ENCODE data around the gene B4GALNT1.
A peak's percentile ranks its signal among the peaks of the same experiment; 100 is the strongest.
"Not testable (repeated sequence)": the region's sequence is repeated elsewhere in the genome, so short reads cannot be mapped to it uniquely, and the experiment has no call there.

The B4GALNT1 gene

GRCh38 chr12:57620936-57621496 lies 12.0 kb downstream of the B4GALNT1 start:
- no peak for DNase-seq (ENCODE audit: low spot score)

DNA sequence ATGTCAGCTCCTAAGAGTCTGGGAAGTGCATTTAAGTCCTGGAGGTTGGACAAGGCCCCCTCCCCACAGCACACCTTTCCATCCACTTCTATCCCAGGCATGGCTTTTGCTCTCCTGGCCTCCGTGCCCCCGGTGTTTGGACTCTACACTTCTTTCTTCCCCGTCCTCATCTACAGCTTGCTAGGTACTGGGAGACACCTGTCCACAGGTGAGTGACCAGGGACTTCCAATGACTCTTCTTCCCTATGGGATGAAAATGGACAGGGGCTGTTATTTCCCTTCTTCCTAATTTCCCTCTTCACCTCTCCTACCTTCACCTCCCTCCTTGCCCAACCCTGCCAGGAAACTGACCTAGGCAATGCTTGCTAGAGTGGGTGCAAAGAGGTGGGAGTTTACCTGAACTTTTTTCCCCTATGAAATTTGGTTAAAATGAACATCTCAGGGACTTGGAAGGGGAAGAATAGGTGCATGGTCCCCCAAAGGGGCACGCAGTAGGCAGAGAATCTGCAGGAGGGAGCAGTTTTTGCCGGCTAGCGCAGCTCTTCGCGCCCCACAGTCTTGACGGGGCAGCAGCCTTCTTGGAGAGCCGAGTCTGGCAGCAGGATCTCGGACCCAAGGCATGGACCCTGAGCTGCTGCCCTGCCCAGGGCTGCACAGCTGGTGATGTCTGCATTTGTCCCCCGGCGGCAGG lies 12.6 kb downstream of the B4GALNT1 start:
- DNase-seq (ENCODE audit: low spot score) = no peak

DNA sequence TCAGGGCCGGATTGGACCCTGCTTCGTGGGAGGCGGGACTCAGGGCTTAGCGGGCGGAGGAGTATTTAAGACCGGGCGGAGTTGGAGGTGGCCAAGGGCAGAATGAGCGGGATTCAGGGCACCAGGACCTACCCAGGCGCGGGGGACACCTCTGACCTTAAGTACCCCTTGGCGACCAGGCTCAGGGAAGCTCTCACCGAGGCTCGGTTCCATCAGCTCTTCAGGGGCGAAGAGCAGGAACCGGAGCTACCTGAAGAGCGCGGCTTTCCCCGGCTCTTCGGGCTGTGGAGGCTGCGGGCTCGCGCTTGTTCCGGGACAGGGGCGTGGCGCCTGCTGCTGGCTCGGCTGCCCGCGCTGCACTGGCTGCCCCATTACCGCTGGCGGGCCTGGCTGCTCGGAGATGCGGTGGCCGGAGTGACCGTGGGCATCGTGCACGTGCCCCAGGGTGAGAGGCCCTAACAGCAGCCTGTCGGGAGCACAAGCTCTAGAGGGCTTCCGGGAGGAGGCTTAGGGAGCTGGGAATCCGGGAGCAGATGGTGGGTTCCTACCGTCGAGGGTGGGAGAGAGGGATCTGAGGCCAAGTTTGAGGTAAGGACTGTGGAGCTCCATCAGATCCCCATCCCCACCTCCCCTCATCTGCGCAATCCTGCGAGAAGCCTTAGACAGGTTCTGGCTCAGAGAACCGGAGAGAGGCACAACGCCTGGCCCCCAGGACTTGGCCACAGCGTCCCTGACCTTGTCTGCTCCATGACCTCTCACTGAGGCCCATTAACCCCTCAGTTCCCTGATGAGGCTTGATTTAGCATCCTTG lies 13.4 kb downstream of the B4GALNT1 start:
- DNase-seq (ENCODE audit: low spot score) = no peak

- DNase-seq (ENCODE audit: low spot score) = no peak
These were observed 14.0 kb downstream of the B4GALNT1 start for GRCh38 chr12:57618966-57619433.

GRCh38 chr12:57618431-57618830 lies 14.6 kb downstream of the B4GALNT1 start:
- not testable (repeated sequence) for DNase-seq (ENCODE audit: low spot score)

DNA sequence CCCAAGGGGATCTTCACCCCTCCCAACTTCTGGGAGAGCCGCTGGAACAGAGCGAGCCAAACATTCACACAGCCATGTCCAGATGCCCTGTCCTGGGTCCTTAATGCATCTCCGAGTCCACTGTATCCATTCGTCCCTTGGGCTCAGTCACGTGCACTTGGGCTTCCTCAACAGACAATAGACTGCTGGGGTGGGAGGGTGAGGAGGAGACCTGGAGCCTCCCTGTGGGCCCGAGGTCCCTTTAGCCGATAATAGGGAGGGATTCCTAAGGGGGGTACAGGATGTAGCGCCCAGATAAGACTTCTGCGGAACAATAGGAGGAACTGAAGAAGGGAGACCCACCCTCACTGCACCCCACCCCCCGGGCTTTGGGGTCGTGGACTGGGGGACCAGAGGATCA lies 15.1 kb downstream of the B4GALNT1 start:
- no peak for DNase-seq (ENCODE audit: low spot score)

GRCh38 chr12:57616383-57617101 lies 16.5 kb downstream of the B4GALNT1 start:
- no peak for DNase-seq (ENCODE audit: low spot score)

GRCh38 chr12:57615637-57616036 lies 17.4 kb downstream of the B4GALNT1 start:
- DNase-seq (ENCODE audit: low spot score) = no peak

- no peak for DNase-seq (ENCODE audit: low spot score)
These were observed 18.0 kb downstream of the B4GALNT1 start for GRCh38 chr12:57614948-57615500.

GRCh38 chr12:57614178-57614947 lies 18.6 kb downstream of the B4GALNT1 start:
- no peak for DNase-seq (ENCODE audit: low spot score)

DNA sequence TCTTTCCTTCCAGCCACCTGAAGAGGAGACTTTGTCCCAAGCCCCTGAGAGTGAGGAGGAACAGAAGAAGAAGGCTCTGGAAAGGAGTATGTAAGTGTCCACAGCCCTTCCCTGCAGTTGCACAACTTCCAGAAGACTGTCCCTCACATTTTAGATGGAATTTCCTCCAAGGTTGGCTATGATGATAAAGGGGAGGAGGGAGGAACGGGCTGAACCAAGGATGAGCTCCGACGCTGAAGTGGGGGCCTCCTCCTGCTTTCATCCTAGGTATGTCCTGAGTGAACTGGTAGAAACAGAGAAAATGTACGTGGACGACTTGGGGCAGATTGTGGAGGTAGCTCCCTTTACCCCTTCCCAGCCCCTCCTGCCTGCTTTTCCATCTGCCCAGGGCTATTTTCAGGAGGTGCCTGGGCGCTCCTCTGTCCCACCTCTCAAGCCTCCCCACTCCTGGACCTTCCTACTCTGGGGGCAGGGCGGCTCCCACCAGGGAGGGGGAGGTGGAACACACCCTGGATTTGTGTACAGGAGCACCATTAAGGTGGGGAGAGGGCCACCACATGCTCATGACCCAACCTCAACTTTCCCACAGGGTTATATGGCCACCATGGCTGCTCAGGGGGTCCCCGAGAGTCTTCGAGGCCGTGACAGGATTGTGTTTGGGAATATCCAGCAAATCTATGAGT lies 19.4 kb downstream of the B4GALNT1 start:
- no peak for DNase-seq (ENCODE audit: low spot score)

DNA sequence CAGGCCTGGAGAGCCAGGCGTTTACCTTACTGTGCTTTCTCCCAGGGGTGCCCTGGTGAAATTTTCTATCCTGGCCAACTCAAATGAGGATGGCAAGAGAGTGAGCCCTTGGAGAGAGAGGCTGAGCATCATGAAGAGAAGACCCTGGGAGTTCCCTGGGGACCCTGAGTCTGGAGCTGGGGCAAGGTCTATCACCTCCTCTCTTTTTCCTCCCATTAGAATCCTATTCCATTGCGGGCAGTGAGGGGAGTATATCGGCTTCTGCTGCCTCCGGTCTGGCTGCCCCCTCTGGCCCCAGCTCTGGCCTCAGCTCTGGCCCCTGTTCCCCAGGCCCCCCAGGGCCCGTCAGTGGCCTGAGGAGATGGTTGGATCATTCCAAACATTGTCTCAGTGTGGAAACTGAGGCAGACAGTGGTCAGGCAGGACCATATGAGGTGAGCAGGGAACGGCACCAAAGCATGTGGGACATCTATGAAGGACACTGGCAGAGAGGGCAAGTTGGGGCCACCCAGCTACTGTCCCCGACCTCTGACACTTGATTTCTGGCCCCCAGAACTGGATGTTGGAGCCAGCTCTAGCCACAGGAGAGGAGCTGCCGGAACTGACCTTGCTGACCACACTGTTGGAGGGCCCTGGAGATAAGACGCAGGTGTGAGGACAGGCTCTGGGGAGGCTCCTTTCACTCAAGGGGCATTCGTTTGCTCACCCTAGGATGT lies 20.1 kb downstream of the B4GALNT1 start:
- no peak for DNase-seq (ENCODE audit: low spot score)

GRCh38 chr12:57611827-57612710 lies 20.9 kb downstream of the B4GALNT1 start:
- no peak for DNase-seq (ENCODE audit: low spot score)

DNA sequence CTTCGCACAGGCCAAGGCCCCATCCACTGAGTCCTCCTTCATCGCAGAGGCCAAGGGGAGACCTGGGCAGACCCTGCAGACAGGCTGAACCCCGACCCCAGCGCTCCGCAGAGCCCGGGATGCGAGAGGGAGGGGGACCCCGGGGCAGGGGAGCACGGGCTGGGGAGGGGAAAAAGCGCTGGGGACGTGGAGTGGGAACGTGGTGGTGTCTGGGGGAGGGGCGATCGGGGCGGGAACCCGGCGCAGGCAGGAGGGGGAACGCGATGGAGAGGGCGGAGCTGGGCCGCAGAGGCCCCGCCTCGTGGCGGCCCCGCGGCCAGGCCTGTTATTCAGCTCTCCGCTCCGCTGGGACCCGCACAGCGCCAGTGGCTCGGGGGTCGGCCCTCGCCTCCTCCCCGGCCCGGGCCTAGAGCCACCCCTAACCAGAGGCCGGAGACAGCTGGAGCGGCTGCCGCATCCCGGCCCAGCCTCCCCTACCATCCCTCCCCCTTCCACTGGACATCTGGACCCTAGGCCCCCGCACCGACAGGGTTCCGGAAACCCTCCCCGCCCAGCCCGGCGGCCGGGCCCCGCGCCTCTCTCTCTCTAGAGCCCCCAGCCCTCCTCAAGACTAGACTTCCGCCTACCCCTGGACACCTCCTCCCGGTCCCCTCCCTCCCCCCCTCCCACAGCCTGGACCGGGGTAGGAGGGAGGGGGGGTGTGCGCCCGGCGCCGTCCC lies 21.7 kb downstream of the B4GALNT1 start, which contains the start of gene ARHGEF25:
ARHGEF25 (plus strand) TSS at position 328 of the 719 bp plus-strand sequence. CDS start 460 bp downstream, outside the sequence.
- peak; percentile 49 for DNase-seq (ENCODE audit: low spot score)

GRCh38 chr12:57610554-57611107 lies 22.4 kb downstream of the B4GALNT1 start:
- no peak for DNase-seq (ENCODE audit: low spot score)

DNA sequence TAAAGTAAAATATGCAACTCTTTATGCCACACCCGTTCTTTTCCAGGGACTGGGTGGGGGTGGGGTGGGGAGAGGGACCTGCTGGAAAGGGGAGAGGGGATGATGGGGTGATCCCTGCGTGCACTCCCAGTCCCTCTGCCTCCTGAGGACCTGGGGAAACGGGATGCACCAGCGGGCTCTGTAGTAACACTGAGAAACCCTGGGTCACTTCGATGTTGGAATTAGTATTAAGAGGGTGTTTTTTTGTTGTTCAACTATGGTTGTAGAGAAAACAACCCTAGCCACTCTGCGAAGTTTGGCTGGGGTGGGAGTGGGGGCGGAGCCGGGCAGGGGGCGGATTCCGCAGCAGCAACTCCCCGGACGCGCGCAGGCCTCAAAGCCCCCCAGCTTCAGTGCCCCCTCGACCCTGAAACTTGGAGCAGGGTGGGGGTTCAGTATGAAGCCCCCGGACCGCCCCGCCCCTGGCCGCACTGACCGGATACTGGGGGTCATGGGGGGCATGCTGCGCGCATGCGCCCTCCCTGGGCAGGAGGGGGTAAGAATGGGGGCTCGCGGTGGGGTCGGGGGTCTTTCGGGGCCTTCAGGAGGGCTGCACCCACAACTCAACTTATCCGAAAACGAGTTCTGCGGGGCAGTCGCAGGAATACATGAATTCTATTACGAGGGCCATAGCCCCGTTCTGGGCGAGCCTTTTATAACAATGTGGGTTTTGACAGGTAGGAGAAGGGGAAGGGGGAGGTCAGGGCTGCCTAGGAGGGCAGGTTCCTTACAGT lies 23.0 kb downstream of the B4GALNT1 start:
- DNase-seq (ENCODE audit: low spot score) = no peak

All from globus pallidus (tissue), 1 donor.